B cell (primary cell): ENCODE data around the gene GGT5. TPM values are rescaled to one million over a fixed set of nuclear protein-coding genes. Genes with fewer than 3 reads are reported as not detected.

Experiments
- ATAC-seq: fragments of 200-7000 bp; cut with Tn5 transposase; one replicate; pipeline ENCODE4 v1.10.0; 2021; ENCODE audit warnings: low read depth, mild to moderate bottlenecking, moderate number of reproducible peaks, moderate library complexity
- CTCF ChIA-PET: fragments of 350-600 bp; sonication (Branson Sonifier 250); formaldehyde crosslinking; loops from one replicate; lab custom pipeline; 2021; ENCODE audit warnings: antibody characterized with exemption, inconsistent platforms; lab: Charles Lee
- POLR2A ChIA-PET: fragments of 350-600 bp; sonication (Branson Sonifier 250); formaldehyde crosslinking; loops from one replicate; lab custom pipeline; 2021; ENCODE audit warnings: antibody characterized with exemption; lab: Charles Lee
- DNase-seq: peaks from one replicate; pipeline ENCODE4 v3.0.0; 2013
- H2AFZ ChIP-seq: 2 replicates; pipeline ENCODE4 v1.6.1; 2012; ENCODE audit warnings: mild to moderate bottlenecking, low read depth, low read length; ENCODE audit not compliant: insufficient read depth, poor library complexity, severe bottlenecking
- H3K27ac ChIP-seq, 2 donors: 1 replicate in 1 of 2; 2 replicates in 1 of 2; pipeline ENCODE4 v1.5.1; 2012 to 2013; ENCODE audit warnings: low read length in 2 of 2, mild to moderate bottlenecking in 2 of 2, moderate library complexity in 1 of 2
- H3K27me3 ChIP-seq, 4 experiments: fragments of 200-600 bp in 1 of 4; sonication (generic) in 1 of 4; replicated peaks in 1 of 4; 1 replicate in 2 of 4; 2 replicates in 2 of 4; pipeline versions ENCODE4 v1.6.1 to v1.7.0; 2013 to 2016; ENCODE audit warnings: low read length in 3 of 4, mild to moderate bottlenecking in 2 of 4, mixed read lengths in 1 of 4, moderate library complexity in 1 of 4; ENCODE audit not compliant: insufficient read depth in 4 of 4, control insufficient read depth in 3 of 4; ENCODE audit errors: control extremely low read depth in 1 of 4
- H3K36me3 ChIP-seq, 2 experiments: replicated peaks in 1 of 2; 1 replicate in 1 of 2; 2 replicates in 1 of 2; pipeline versions ENCODE4 v1.6.1 to v1.7.1; 2013; ENCODE audit warnings: low read length in 1 of 2; ENCODE audit not compliant: insufficient read depth in 2 of 2, control insufficient read depth in 1 of 2; ENCODE audit errors: control extremely low read depth in 1 of 2, extremely low read depth in 1 of 2
- H3K4me1 ChIP-seq, 2 donors: fragments of 200-600 bp in 1 of 2; sonication (generic) in 1 of 2; 1 replicate in 1 of 2; 2 replicates in 1 of 2; pipeline versions ENCODE4 v1.5.1 to v1.6.1; 2013 to 2017; ENCODE audit warnings: low read length in 2 of 2; ENCODE audit not compliant: control insufficient read depth in 2 of 2, insufficient read depth in 2 of 2
- H3K4me2 ChIP-seq: replicated peaks from 2 replicates; pipeline ENCODE3; 2012; ENCODE audit warnings: mild to moderate bottlenecking, low read depth, low read length; ENCODE audit not compliant: poor library complexity, severe bottlenecking
- H3K4me3 ChIP-seq, 5 experiments: fragments of 200-600 bp in 1 of 5; sonication (generic) in 1 of 5; 1 replicate in 3 of 5; 2 replicates in 2 of 5; pipeline versions ENCODE4 v1.5.1 to v1.7.0; 2011 to 2016; ENCODE audit warnings: low read length in 4 of 5, mild to moderate bottlenecking in 4 of 5, low read depth in 2 of 5, control low read depth in 1 of 5, moderate library complexity in 1 of 5; ENCODE audit not compliant: insufficient read depth in 1 of 5; ENCODE audit errors: control extremely low read depth in 1 of 5, extremely low read depth in 1 of 5
- H3K79me2 ChIP-seq: fragments of 200-600 bp; sonication (generic); one replicate; pipeline ENCODE4 v1.6.0; 2016; ENCODE audit warnings: low read length; ENCODE audit not compliant: control insufficient read depth, insufficient read depth
- H3K9ac ChIP-seq: fragments of 200-600 bp; sonication (generic); 2 replicates; pipeline ENCODE4 v1.6.1; 2017; ENCODE audit warnings: mild to moderate bottlenecking, low read length, moderate library complexity
- H3K9me3 ChIP-seq, 3 donors: one replicate each; pipeline versions ENCODE4 v1.6.1 to v1.7.1; 2013; ENCODE audit warnings: low read length in 2 of 3; ENCODE audit not compliant: control insufficient read depth in 2 of 3, insufficient read depth in 1 of 3; ENCODE audit errors: control extremely low read depth in 1 of 3
- H4K20me1 ChIP-seq: 2 replicates; pipeline ENCODE4 v1.6.0; 2012; ENCODE audit warnings: mild to moderate bottlenecking, low read length; ENCODE audit not compliant: insufficient read depth, control insufficient read depth, poor library complexity, severe bottlenecking
- H3K27ac Mint-ChIP-seq: one replicate; pipeline ENCODE4 v1.8.0; 2021; ENCODE audit warnings: mixed read lengths
- H3K27me3 Mint-ChIP-seq: one replicate; pipeline ENCODE4 v1.8.0; 2021; ENCODE audit warnings: mixed read lengths
- H3K4me1 Mint-ChIP-seq: one replicate; pipeline ENCODE4 v1.8.0; 2021; ENCODE audit warnings: mixed read lengths
- H3K4me3 Mint-ChIP-seq: one replicate; pipeline ENCODE4 v1.8.0; 2021; ENCODE audit warnings: mixed read lengths
- H3K9me3 Mint-ChIP-seq: one replicate; pipeline ENCODE4 v1.8.0; 2022; ENCODE audit warnings: mixed read lengths; ENCODE audit not compliant: insufficient read depth
- CTCF ChIP-seq: fragments of 200-600 bp; IDR thresholded peaks from one replicate; pipeline ENCODE4 v1.8.0; 2022; ENCODE audit warnings: antibody characterized with exemption, mild to moderate bottlenecking
- EZH2 ChIP-seq: IDR thresholded peaks from 2 replicates; pipeline ENCODE4 v1.6.1; 2012; ENCODE audit warnings: borderline replicate concordance, low read depth, mild to moderate bottlenecking, moderate library complexity, low read length; ENCODE audit not compliant: insufficient read depth, poor library complexity, severe bottlenecking
- WGBS: methylation state at CpG from one replicate; pipeline ENCODE4 v1.1.5; 2013; ENCODE audit warnings: missing lambda C conversion rate; ENCODE audit not compliant: insufficient coverage; 5-methylcytosine and 5-hydroxymethylcytosine counted together
- intact Hi-C: fragments of 100-400 bp; cut with micrococcal nuclease; formaldehyde crosslinking; loops from one replicate; pipeline ENCODE4 v1.10.0; 2022
- polyA plus RNA-seq: library from polyadenylated mRNA; depleted of rRNA; stranded (reverse); fragments of >200 nt; gene quantifications from 2 replicates; pipeline ENCODE4 v1.2.3, GENCODE V29; 2012
- total RNA-seq, 2 donors: library from RNA; stranded (reverse); fragments of 120-200 nt in 1 of 2; gene quantifications; 1 replicate in 1 of 2; 2 replicates in 1 of 2; pipeline versions ENCODE4 v1.2.3 to v1.2.4, GENCODE V29; 2013 to 2022

The GGT5 gene
- total and polyA plus RNA-seq, 2 donors (not counting 1 experiment from before 2014, with no cell fraction given) = not detected

DNA sequence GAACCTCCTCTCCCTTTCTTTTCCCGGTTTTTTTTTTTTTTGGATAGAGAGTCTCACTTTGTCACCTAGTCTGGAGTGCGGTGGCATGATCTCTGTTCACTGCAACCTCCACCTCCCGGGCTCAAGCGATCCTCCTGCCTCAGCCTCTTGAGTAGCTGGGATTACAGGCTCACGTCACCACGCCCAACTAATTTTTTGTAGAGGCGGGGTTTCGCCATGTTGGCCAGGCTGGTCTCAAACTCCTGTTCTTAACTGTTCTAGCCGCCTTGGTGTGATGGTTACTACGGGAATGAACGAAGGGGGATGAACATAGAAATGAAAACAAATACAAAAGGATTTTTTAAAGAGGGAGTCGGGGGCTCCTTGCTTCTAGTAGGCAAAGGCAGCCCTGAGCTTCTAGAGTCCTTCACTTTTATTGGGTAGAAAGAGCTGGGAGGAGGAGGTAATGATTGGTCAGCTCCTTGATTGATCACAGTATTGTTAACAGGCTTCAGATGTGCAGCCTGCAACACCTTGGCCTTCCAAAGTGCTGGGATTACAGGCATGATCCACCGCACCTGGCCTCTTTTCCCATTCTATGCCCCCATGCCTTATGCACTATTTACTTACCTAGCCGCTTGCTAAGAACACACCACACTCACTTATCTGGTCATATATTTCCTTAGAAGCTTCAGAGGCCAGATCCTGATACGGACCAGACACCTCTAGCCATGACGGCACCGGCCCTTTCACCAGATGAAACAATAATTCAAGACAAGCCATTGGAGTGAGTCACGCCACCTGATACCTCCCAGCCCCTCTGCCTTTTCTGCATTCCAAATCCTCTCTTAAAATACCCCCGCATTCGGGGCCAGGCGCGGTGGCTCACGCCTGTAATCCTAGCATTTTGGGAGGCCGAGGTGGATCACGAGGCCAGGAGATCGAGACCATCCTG lies 42.9 kb downstream of the GGT5 start:
- no peak for ATAC-seq
- Histone ChIP-seq H3K9ac (no peak overlapping the region), H3K4me1 (peaks cover 11 to 23% of the 10 kb centered on the region in 2 donors), H3K27me3 (no peaks in the 10 kb centered on the region), H3K79me2 (no peaks in the 10 kb centered on the region), H3K36me3 (no peaks in the 10 kb centered on the region), H3K9me3 (no peaks in the 10 kb centered on the region), H3K27ac (no peak overlapping the region), H2AFZ (no peak overlapping the region), H3K4me3 (no peak overlapping the region), H4K20me1 (no peaks in the 10 kb centered on the region), H3K4me2 (no peak overlapping the region)
- no peak for TF ChIP-seq CTCF
- no peak for TF ChIP-seq EZH2
- no peaks in the 10 kb centered on the region for H3K9me3 Mint-ChIP-seq
- ChIA-PET CTCF (no interaction called here), POLR2A (interaction anchor here (0.6 kb wide), 1 partner anchor 262 kb away, joined by 5 read pairs; no protein-coding TSS in a partner anchor)
- intact Hi-C loops = no loop called here
- peaks cover 4% of the 10 kb centered on the region for H3K27me3 Mint-ChIP-seq
- H3K4me1 Mint-ChIP-seq = peaks cover 21% of the 10 kb centered on the region
- H3K4me3 Mint-ChIP-seq = no peak overlapping the region
- no peak overlapping the region for H3K27ac Mint-ChIP-seq
- 98% methylated on average over 16 of the region's 26 CpGs for WGBS
- no peak for DNase-seq

- ChIA-PET CTCF (no interaction called here), POLR2A (no interaction called here)
- Histone ChIP-seq H3K4me3 (no peak overlapping the region), H3K27ac (no peak overlapping the region), H3K9ac (no peak overlapping the region), H4K20me1 (no peaks in the 10 kb centered on the region), H2AFZ (no peak overlapping the region), H3K36me3 (no peaks in the 10 kb centered on the region), H3K4me2 (no peak overlapping the region), H3K27me3 (no peaks in the 10 kb centered on the region), H3K4me1 (peaks cover 6 to 12% of the 10 kb centered on the region in 2 donors), H3K79me2 (no peaks in the 10 kb centered on the region), H3K9me3 (no peaks in the 10 kb centered on the region)
- Mint-ChIP-seq H3K9me3 (no peaks in the 10 kb centered on the region), H3K4me1 (peaks cover 13% of the 10 kb centered on the region), H3K27ac (no peak overlapping the region), H3K27me3 (peaks cover 4% of the 10 kb centered on the region), H3K4me3 (no peak overlapping the region)
- no peak for DNase-seq
- intact Hi-C loops = no loop called here
- WGBS = 67% methylated on average over 2 of the region's 7 CpGs
- no peak for ATAC-seq
- TF ChIP-seq EZH2 (no peak), CTCF (no peak)
These were observed 44.2 kb downstream of the GGT5 start for GRCh38 chr22:24200619-24201212.
